HCT116 (cell line): ENCODE measurements around the gene PHACTR1. TPM values are rescaled to one million over a fixed set of nuclear protein-coding genes. Genes with fewer than 3 reads are reported as not detected.

Experiments used
- ATAC-seq: fragments of 200-7000 bp; cut with Tn5 transposase; 2 replicates; pipeline ENCODE4 v1.9.1; 2020; ENCODE audit warnings: mild to moderate bottlenecking, moderate library complexity
- BruUV-seq: library from RNA; stranded (reverse); fragments of 400-500 nt; replicated peaks from 2 replicates; lab custom pipeline; 2021; lab: Mats Ljungman, UMichigan
- CTCF ChIA-PET: fragments of 300-600 bp; sonication (Branson Sonifier 250); formaldehyde crosslinking; loops from one replicate; lab custom pipeline; 2021; ENCODE audit warnings: antibody characterized with exemption; lab: Charles Lee
- POLR2A ChIA-PET: fragments of 300-600, 350-600 bp; sonication (Branson Sonifier 250); formaldehyde crosslinking; loops from one replicate; lab custom pipeline; 2021; ENCODE audit warnings: antibody characterized with exemption; lab: Charles Lee
- RAD21 ChIA-PET, 2 experiments: fragments of 300-600 bp; sonication (Branson Sonifier 250); formaldehyde crosslinking; loops; one replicate each; lab custom pipeline; 2023; ENCODE audit warnings: low total read pairs in 2 of 2; ENCODE audit not compliant: uncharacterized antibody in 2 of 2, unreplicated experiment in 2 of 2, low non-redundant PET in 1 of 2; lab: Charles Lee
- DNase-seq: peaks from one replicate; pipeline ENCODE4 v3.0.0-alpha.2; 2010; ENCODE audit warnings: low read depth, low spot score
- H2AFZ ChIP-seq: fragments of 200-600 bp; shearing (Covaris generic), sonication (generic); 2 replicates; pipeline ENCODE4 v1.6.1; 2017; ENCODE audit warnings: low read depth, mixed run types, mixed read lengths, antibody characterized with exemption, low read length; ENCODE audit not compliant: poor library complexity, severe bottlenecking
- H3K27ac ChIP-seq: 2 replicates; pipeline ENCODE4 v1.5.1; 2012; ENCODE audit warnings: low read depth, low read length
- H3K27me3 ChIP-seq: fragments of 200-600 bp; sonication (generic); 2 replicates; pipeline ENCODE4 v1.6.1; 2016; ENCODE audit warnings: mixed run types, low read length, mixed read lengths; ENCODE audit not compliant: insufficient read depth
- H3K36me3 ChIP-seq, 2 experiments: fragments of 200-500 bp in 1 of 2; fragments of 200-600 bp in 1 of 2; sonication (Bioruptor generic) in 1 of 2; sonication (generic) in 1 of 2; 2 replicates each; pipeline versions ENCODE4 v1.5.1 to v1.6.1; 2014 to 2016; ENCODE audit warnings: low read length in 2 of 2, inconsistent platforms in 1 of 2, mixed read lengths in 1 of 2, mixed run types in 1 of 2; ENCODE audit not compliant: insufficient read depth in 2 of 2, control insufficient read depth in 1 of 2
- H3K4me1 ChIP-seq, 2 experiments: fragments of 200-600 bp in 1 of 2; sonication (generic) in 1 of 2; 2 replicates each; pipeline versions ENCODE4 v1.5.1 to v1.6.1; 2012 to 2017; ENCODE audit warnings: low read length in 2 of 2, inconsistent platforms in 1 of 2, mild to moderate bottlenecking in 1 of 2, mixed read lengths in 1 of 2, mixed run types in 1 of 2, moderate library complexity in 1 of 2; ENCODE audit not compliant: insufficient read depth in 2 of 2, control insufficient read depth in 1 of 2
- H3K4me2 ChIP-seq: fragments of 200-600 bp; sonication (generic); 2 replicates; pipeline ENCODE4 v1.6.1; 2017; ENCODE audit warnings: mixed run types, low read length, mixed read lengths
- H3K4me3 ChIP-seq, 2 experiments: fragments of 200-600 bp in 1 of 2; sonication (generic) in 1 of 2; replicated peaks in 1 of 2; 2 replicates each; pipeline ENCODE4 v1.5.1; 2011 to 2016; ENCODE audit warnings: low read length in 2 of 2, control low read depth in 1 of 2, low read depth in 1 of 2, mild to moderate bottlenecking in 1 of 2, mixed read lengths in 1 of 2, mixed run types in 1 of 2
- H3K79me2 ChIP-seq: fragments of 200-600 bp; sonication (generic); 2 replicates; pipeline ENCODE4 v1.6.1; 2017; ENCODE audit warnings: mild to moderate bottlenecking, mixed run types, low read length, moderate library complexity, mixed read lengths; ENCODE audit not compliant: insufficient read depth
- H3K9ac ChIP-seq: fragments of 200-600 bp; sonication (generic); 2 replicates; pipeline ENCODE4 v1.6.1; 2016; ENCODE audit warnings: low read length, mixed read lengths
- H3K9me2 ChIP-seq: fragments of 200-600 bp; sonication (generic), shearing (Covaris generic); 2 replicates; pipeline ENCODE4 v1.6.1; 2017; ENCODE audit warnings: mixed run types, mild to moderate bottlenecking, moderate library complexity; ENCODE audit not compliant: insufficient read depth
- H3K9me3 ChIP-seq, 2 experiments: fragments of 200-500 bp in 1 of 2; fragments of 200-600 bp in 1 of 2; sonication (Bioruptor generic) in 1 of 2; sonication (generic) in 1 of 2; 2 replicates each; pipeline ENCODE4 v1.6.1; 2014 to 2017; ENCODE audit warnings: low read length in 2 of 2, mixed read lengths in 2 of 2, inconsistent platforms in 1 of 2, low read depth in 1 of 2, mild to moderate bottlenecking in 1 of 2, mixed run types in 1 of 2, moderate library complexity in 1 of 2; ENCODE audit not compliant: control insufficient read depth in 1 of 2, insufficient read depth in 1 of 2
- H4K20me1 ChIP-seq: fragments of 200-600 bp; sonication (generic), shearing (Covaris generic); 2 replicates; pipeline ENCODE4 v1.6.1; 2017; ENCODE audit warnings: mixed run types, mild to moderate bottlenecking, moderate library complexity; ENCODE audit not compliant: insufficient read depth
- CEBPB ChIP-seq: IDR thresholded peaks from 2 replicates; pipeline ENCODE4 v1.6.1; 2012; ENCODE audit warnings: low read depth
- CTCF ChIP-seq, 3 experiments: fragments of 200-600 bp in 1 of 3; sonication (generic) in 1 of 3; IDR thresholded peaks in 2 of 3; conservative IDR thresholded peaks in 1 of 3; 2 replicates each; pipeline ENCODE4 v1.5.1; 2012 to 2017; ENCODE audit warnings: low read depth in 2 of 3, low read length in 2 of 3, antibody characterized with exemption in 1 of 3, borderline replicate concordance in 1 of 3, control low read depth in 1 of 3, mild to moderate bottlenecking in 1 of 3, mixed read lengths in 1 of 3, mixed run types in 1 of 3, moderate library complexity in 1 of 3; ENCODE audit not compliant: insufficient read depth in 1 of 3
- EZH2 ChIP-seq: fragments of 200-600 bp; sonication (generic); IDR thresholded peaks from 2 replicates; pipeline ENCODE4 v1.6.1; 2017; ENCODE audit warnings: antibody characterized with exemption, mixed run types
- EZH2phosphoT487 ChIP-seq: fragments of 200-600 bp; IDR thresholded peaks from 2 replicates; pipeline ENCODE4 v1.6.1; 2018; ENCODE audit warnings: antibody characterized with exemption, borderline replicate concordance
- FOSL1 ChIP-seq: IDR thresholded peaks from 2 replicates; pipeline ENCODE4 v1.6.1; 2012; ENCODE audit warnings: low read depth
- JUND ChIP-seq: IDR thresholded peaks from 2 replicates; pipeline ENCODE4 v1.6.1; 2012
- POLR2A ChIP-seq: IDR thresholded peaks from 2 replicates; pipeline ENCODE4 v1.7.0; 2011; ENCODE audit warnings: borderline replicate concordance; ENCODE audit not compliant: insufficient read depth, insufficient read length; ENCODE audit errors: extremely low read depth
- POLR2AphosphoS5 ChIP-seq: IDR thresholded peaks from 2 replicates; pipeline ENCODE4 v1.6.1; 2011; ENCODE audit warnings: mild to moderate bottlenecking, low read depth, low read length, moderate library complexity
- REST ChIP-seq: IDR thresholded peaks from 2 replicates; pipeline ENCODE4 v1.6.1; 2012; ENCODE audit warnings: low read depth
- SIN3A ChIP-seq: IDR thresholded peaks from 2 replicates; pipeline ENCODE4 v1.6.1; 2012; ENCODE audit warnings: low read depth
- SRF ChIP-seq: IDR thresholded peaks from 2 replicates; pipeline ENCODE4 v1.6.1; 2012; ENCODE audit warnings: low read depth
- YY1 ChIP-seq: IDR thresholded peaks from 2 replicates; pipeline ENCODE4 v1.6.1; 2011; ENCODE audit warnings: low read length, low read depth, moderate library complexity, mild to moderate bottlenecking; ENCODE audit not compliant: insufficient replicate concordance; ENCODE audit errors: extremely low read depth
- ZBTB33 ChIP-seq: IDR thresholded peaks from 2 replicates; pipeline ENCODE4 v1.6.1; 2011; ENCODE audit warnings: mild to moderate bottlenecking, low read length, moderate library complexity; ENCODE audit not compliant: insufficient replicate concordance; ENCODE audit errors: extremely low read depth
- ZFX ChIP-seq: fragments of 450-650 bp; IDR thresholded peaks from 2 replicates; pipeline ENCODE4 v1.6.1; 2017
- intact Hi-C: fragments of 100-400 bp; cut with micrococcal nuclease; formaldehyde crosslinking; loops from 2 replicates; pipeline ENCODE4 v1.10.0; 2022
- total RNA-seq: library from RNA; stranded (reverse); gene quantifications from one replicate; pipeline ENCODE4 v1.2.1, GENCODE V29; 2021; ENCODE audit not compliant: unreplicated experiment

The PHACTR1 gene
- total RNA-seq, 1 experiment from 2014 or later = 0.17 TPM

GRCh38 chr6:13212096-13212495 is 495.5 kb downstream of the PHACTR1 start:
- RAD21 ChIA-PET = no interaction called here
- no peaks in the 10 kb centered on the region for H3K79me2 ChIP-seq
- H3K36me3 ChIP-seq = no peaks in the 10 kb centered on the region

GRCh38 chr6:13212538-13212937 is 496.0 kb downstream of the PHACTR1 start:
- ChIA-PET RAD21 (no interaction called here), CTCF (no interaction called here), POLR2A (no interaction called here)
- no peaks in the 10 kb centered on the region for H3K9me2 ChIP-seq
- no peak overlapping the region for H2AFZ ChIP-seq
- no TSS peak for BruUV-seq
- no peak overlapping the region for H3K9ac ChIP-seq
- no peaks in the 10 kb centered on the region for H4K20me1 ChIP-seq
- H3K4me2 ChIP-seq = no peak overlapping the region
- DNase-seq = no peak
- no peak overlapping the region for H3K27ac ChIP-seq
- ATAC-seq = no peak
- intact Hi-C loops = no loop called here
- no peaks in the 10 kb centered on the region for H3K36me3 ChIP-seq
- no peak overlapping the region for H3K4me3 ChIP-seq
- H3K9me3 ChIP-seq = no peaks in the 10 kb centered on the region
- H3K4me1 ChIP-seq = no peaks in the 10 kb centered on the region
- peaks cover 57% of the 10 kb centered on the region for H3K27me3 ChIP-seq
- H3K79me2 ChIP-seq = no peaks in the 10 kb centered on the region
- TF ChIP-seq REST (no peak), SIN3A (no peak), CEBPB (no peak), ZBTB33 (no peak), YY1 (no peak), FOSL1 (no peak), JUND (no peak), POLR2A (no peak), EZH2 (no peak), ZFX (no peak), POLR2AphosphoS5 (no peak), CTCF (IDR thresholded peaks at IDR 0.05 in 2 of 3, conservative IDR thresholded peaks at IDR 0.05 in 1 of 3; ENCODE audit: borderline replicate concordance in 1 of 3, insufficient read depth in 1 of 3, low read depth in 2 of 3, low read length in 2 of 3) (no peak), EZH2phosphoT487 (no peak), SRF (no peak)

More at GRCh38 chr6:13212096-13212495, 495.5 kb downstream of the PHACTR1 start:
- POLR2A ChIA-PET = no interaction called here
- H3K9me2 ChIP-seq = no peaks in the 10 kb centered on the region
- no peak for TF ChIP-seq ZFX
- TF ChIP-seq, all 23 proteins: peak for 0
- ATAC-seq = no peak
- no peak overlapping the region for H3K4me3 ChIP-seq
- CTCF ChIA-PET = no interaction called here
- BruUV-seq = no TSS peak
- intact Hi-C loops = no loop called here
- no peaks in the 10 kb centered on the region for H3K9me3 ChIP-seq
- no peak for DNase-seq
- H3K27me3 ChIP-seq = peaks cover 53% of the 10 kb centered on the region
- H3K4me2 ChIP-seq = no peak overlapping the region
- H4K20me1 ChIP-seq = no peaks in the 10 kb centered on the region
- no peak overlapping the region for H3K9ac ChIP-seq
- no peaks in the 10 kb centered on the region for H3K4me1 ChIP-seq
- no peak overlapping the region for H3K27ac ChIP-seq
- no peak overlapping the region for H2AFZ ChIP-seq
